HepG2 (cell line): ENCODE data around the gene SLC13A3. TPM values are rescaled to one million over a fixed set of nuclear protein-coding genes. Genes with fewer than 3 reads are reported as not detected.

ENCODE experiments used
- ATF7 ChIP-seq, 2 experiments: fragments of 450-650 bp in 1 of 2; sonication (generic) in 1 of 2; formaldehyde crosslinking in 1 of 2; IDR thresholded peaks; 2 replicates each; pipeline versions ENCODE4 v1.4.0 to v1.6.1; 2016 to 2020; ENCODE audit warnings: antibody characterized with exemption in 1 of 2, mild to moderate bottlenecking in 1 of 2, missing genetic modification reagents in 1 of 2
- BHLHE40 ChIP-seq: IDR thresholded peaks from 2 replicates; pipeline ENCODE4 v1.6.1; 2011; ENCODE audit warnings: low read length, improper control_type of control experiment
- CAMTA2 ChIP-seq: sonication (generic); formaldehyde crosslinking; IDR thresholded peaks from 2 replicates; pipeline ENCODE4 v1.4.0; 2020; ENCODE audit warnings: mild to moderate bottlenecking, missing genetic modification reagents, borderline replicate concordance
- CBX2 ChIP-seq, 2 experiments: fragments of 200-600 bp in 1 of 2; sonication (generic); formaldehyde crosslinking in 1 of 2; IDR thresholded peaks; 2 replicates each; pipeline versions ENCODE4 v1.7.0 to v1.8.1; 2018 to 2022; ENCODE audit warnings: low read depth in 2 of 2, low read length in 1 of 2, mild to moderate bottlenecking in 1 of 2, missing genetic modification reagents in 1 of 2
- CCAR2 ChIP-seq: fragments of 200-400 bp; formaldehyde crosslinking; optimal IDR thresholded peaks from 2 replicates; pipeline ENCODE3; 2018; ENCODE audit warnings: low read depth, mild to moderate bottlenecking, low read length, moderate library complexity
- DDIT3 ChIP-seq: sonication (generic); formaldehyde crosslinking; IDR thresholded peaks from 2 replicates; pipeline ENCODE4 v1.4.0; 2020; ENCODE audit warnings: mild to moderate bottlenecking, missing genetic modification reagents
- DRAP1 ChIP-seq: IDR thresholded peaks from 2 replicates; pipeline ENCODE4 v1.6.1; 2016; ENCODE audit warnings: missing genetic modification reagents, missing compliant biosample characterization
- ESRRA ChIP-seq: sonication (generic); formaldehyde crosslinking; IDR thresholded peaks from 2 replicates; pipeline ENCODE4 v1.5.1; 2020; ENCODE audit warnings: mild to moderate bottlenecking, low read depth, missing genetic modification reagents
- HBP1 ChIP-seq: IDR thresholded peaks from 2 replicates; pipeline ENCODE4 v1.6.1; 2016; ENCODE audit warnings: low read depth, control low read depth
- MBNL3 ChIP-seq: fragments of 250-450 bp; sonication (Bioruptor Pico); conservative IDR thresholded peaks from 2 replicates; pipeline ENCODE4 v1.8.0; 2022; ENCODE audit warnings: mild to moderate bottlenecking, inconsistent platforms
- NFIB ChIP-seq: sonication (generic); formaldehyde crosslinking; IDR thresholded peaks from 2 replicates; pipeline ENCODE4 v1.9.0; 2021; ENCODE audit warnings: missing genetic modification reagents, mild to moderate bottlenecking, borderline replicate concordance
- PRDM10 ChIP-seq: sonication (generic); formaldehyde crosslinking; IDR thresholded peaks from 2 replicates; pipeline ENCODE4 v1.4.0; 2020; ENCODE audit warnings: low read depth, missing genetic modification reagents
- RBM22 ChIP-seq: fragments of 200-400 bp; formaldehyde crosslinking; optimal IDR thresholded peaks from 2 replicates; pipeline ENCODE3; 2017; ENCODE audit warnings: mild to moderate bottlenecking, low read length, moderate library complexity
- RBM39 ChIP-seq: fragments of 200-400 bp; formaldehyde crosslinking; IDR thresholded peaks from one replicate; pipeline ENCODE4 v1.6.1; 2018; ENCODE audit warnings: antibody characterized with exemption, mild to moderate bottlenecking, low read depth, low read length; ENCODE audit not compliant: poor library complexity, severe bottlenecking
- REL ChIP-seq: sonication (generic); formaldehyde crosslinking; conservative IDR thresholded peaks from 2 replicates; pipeline ENCODE4 v1.8.0; 2022; ENCODE audit warnings: mild to moderate bottlenecking, missing genetic modification reagents, moderate library complexity
- SNRNP70 ChIP-seq: fragments of 200-400 bp; formaldehyde crosslinking; IDR thresholded peaks from 2 replicates; pipeline ENCODE4 v1.6.1; 2017; ENCODE audit warnings: mild to moderate bottlenecking, low read depth, low read length, moderate library complexity
- SSRP1 ChIP-seq: IDR thresholded peaks from 2 replicates; pipeline ENCODE4 v1.6.1; 2016; ENCODE audit warnings: control low read depth
- TCF12 ChIP-seq, 2 experiments: fragments of 450-650 bp in 1 of 2; sonication (generic) in 1 of 2; formaldehyde crosslinking in 1 of 2; IDR thresholded peaks; 2 replicates each; pipeline versions ENCODE4 v1.6.1 to v1.8.0; 2017 to 2022; ENCODE audit warnings: antibody characterized with exemption in 1 of 2, mild to moderate bottlenecking in 1 of 2, missing genetic modification reagents in 1 of 2, moderate library complexity in 1 of 2
- ZBTB37 ChIP-seq: sonication (generic); formaldehyde crosslinking; IDR thresholded peaks from 2 replicates; pipeline ENCODE4 v1.4.0; 2020; ENCODE audit warnings: mild to moderate bottlenecking, missing genetic modification reagents
- ZNF513 ChIP-seq: sonication (generic); formaldehyde crosslinking; conservative IDR thresholded peaks from 2 replicates; pipeline ENCODE4 v1.5.0; 2020; ENCODE audit warnings: missing genetic modification reagents
- ZSCAN31 ChIP-seq: sonication (generic); formaldehyde crosslinking; IDR thresholded peaks from 2 replicates; pipeline ENCODE4 v1.5.0; 2020; ENCODE audit warnings: low read depth, mild to moderate bottlenecking, missing genetic modification reagents
- polyA plus RNA-seq, 8 experiments: library from polyadenylated mRNA; depleted of rRNA in 3 of 8; stranded (reverse) in 7 of 8; unstranded in 1 of 8; fragments of >200 nt; fragmentation: Illumina TruSeq in 4 of 8; extraction: Trizol in 4 of 8; gene quantifications; 2 replicates each; pipeline versions ENCODE4 v1.2.1 to v1.2.3, GENCODE V29; 2011 to 2016; ENCODE audit warnings: low read depth in 4 of 8, missing spikeins in 1 of 8, mixed read lengths in 1 of 8; ENCODE audit not compliant: insufficient read depth in 1 of 8
- total RNA-seq, 5 experiments: library from RNA; depleted of rRNA; stranded (reverse); fragments of >200 nt; fragmentation: Illumina TruSeq; extraction: Trizol; gene quantifications; 2 replicates each; pipeline ENCODE4 v1.2.3, GENCODE V29; 2016; ENCODE audit warnings: low read depth in 1 of 5

Gene SLC13A3
- total and polyA plus RNA-seq, 2 of the 13 experiments (the other 11 are each of a cell fraction or from before 2014, with no cell fraction given) = 66.5 to 76.0 TPM

- TF ChIP-seq PRDM10 (CRISPR knock-in tag) (no peak), CCAR2 (no peak), DDIT3 (CRISPR knock-in tag) (no peak), SNRNP70 (no peak), HBP1 (no peak), TCF12 (IDR thresholded peaks at IDR 0.05) (no peak), TCF12 (CRISPR knock-in tag; IDR thresholded peaks at IDR 0.05) (no peak), CAMTA2 (CRISPR knock-in tag) (no peak), ATF7 (IDR thresholded peaks at IDR 0.05) (no peak), ATF7 (CRISPR knock-in tag; IDR thresholded peaks at IDR 0.05) (no peak), ZBTB37 (CRISPR knock-in tag) (no peak), RBM39 (no peak), CBX2 (IDR thresholded peaks at IDR 0.05; ENCODE audit: low read depth, low read length) (no peak), CBX2 (CRISPR knock-in tag; IDR thresholded peaks at IDR 0.05; ENCODE audit: low read depth) (no peak), DRAP1 (CRISPR knock-in tag) (no peak), ESRRA (no peak), ZSCAN31 (CRISPR knock-in tag) (no peak), NFIB (CRISPR knock-in tag) (no peak), REL (CRISPR knock-in tag) (no peak), ZNF513 (no peak), RBM22 (no peak), SSRP1 (no peak), BHLHE40 (no peak), MBNL3 (CRISPR knock-in tag) (no peak)
Measured at GRCh38 chr20:46544576-46544975, 106.7 kb downstream of the SLC13A3 start (continued).
